Bronchial epithelial cell (primary cell): Measurements from ENCODE around the gene SASH1. TPM values are rescaled to one million over a fixed set of nuclear protein-coding genes. Genes with fewer than 3 reads are reported as not detected.

ENCODE experiments used
- DNase-seq: peaks from one replicate; pipeline ENCODE4 v3.0.0-alpha.2; 2010; ENCODE audit warnings: low read depth
- FAIRE-seq: peaks from 2 replicates; lab custom pipeline; 2011; peaks lifted over from hg19 to GRCh38; lab: Jason Lieb, UNC
- H3K27me3 ChIP-seq: 2 replicates; pipeline ENCODE4 v1.5.1; 2011; ENCODE audit warnings: low read length; ENCODE audit not compliant: control insufficient read depth, insufficient read depth
- H3K36me3 ChIP-seq: 2 replicates; pipeline ENCODE4 v1.5.1; 2011; ENCODE audit warnings: low read length; ENCODE audit not compliant: control insufficient read depth, insufficient read depth
- H3K4me3 ChIP-seq: 2 replicates; pipeline ENCODE4 v1.5.1; 2011; ENCODE audit warnings: mild to moderate bottlenecking, low read depth, low read length, control low read depth
- total RNA-seq: library from RNA; depleted of rRNA; stranded (reverse); fragments of >200 nt; gene quantifications from 2 replicates; pipeline ENCODE4 v1.2.1, GENCODE V29; 2014
- TF ChIP-seq, protein P1 (sequence below): IDR thresholded peaks from 2 replicates; pipeline ENCODE4 v1.5.1; 2011; ENCODE audit warnings: mild to moderate bottlenecking, moderate library complexity, low read length, control low read depth, inconsistent platforms; ENCODE audit not compliant: insufficient read depth, severe bottlenecking

The SASH1 gene
- total RNA-seq, 1 donor from 2014 or later: 3.9 TPM

DNA sequence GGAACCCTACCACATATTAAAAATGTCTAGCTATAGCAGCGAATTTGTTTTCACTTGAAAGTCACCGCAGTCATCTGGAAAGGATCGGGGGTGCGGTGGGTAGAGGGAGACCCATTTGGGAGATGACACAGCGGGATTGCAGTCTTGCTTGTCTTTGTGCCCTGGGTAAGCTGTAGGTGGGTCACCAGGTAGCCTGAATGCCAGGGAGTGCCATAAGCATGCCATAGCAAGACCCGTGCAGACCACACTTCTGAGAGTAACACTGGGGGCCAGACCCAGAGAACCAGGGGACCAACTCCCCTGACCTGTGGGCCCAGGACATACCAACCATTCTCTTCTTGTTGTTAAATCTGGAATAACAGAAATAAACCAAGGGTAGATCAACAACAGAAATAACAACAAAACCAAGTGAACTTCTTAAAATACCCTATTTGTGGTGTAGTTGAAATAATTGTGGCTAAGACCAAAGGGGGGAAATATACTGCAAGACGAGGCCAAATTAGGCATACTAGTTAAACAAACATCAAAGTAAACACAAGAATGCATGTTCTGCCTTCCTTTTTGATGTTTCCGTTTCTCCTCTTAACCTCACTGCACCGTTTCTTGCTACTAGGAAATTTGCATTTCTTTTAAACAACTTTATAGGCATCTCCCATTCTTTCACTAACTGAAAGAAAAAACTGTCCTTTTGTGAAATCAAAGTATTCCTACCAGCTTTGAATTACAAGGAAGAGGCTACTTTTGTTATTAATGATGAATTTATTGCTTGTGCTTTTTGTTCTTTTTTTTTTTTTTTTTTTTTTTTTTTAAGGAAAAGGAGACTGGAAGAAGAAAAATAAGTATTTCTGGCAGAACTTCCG, 128.2 kb downstream of the SASH1 start:
- H3K36me3 ChIP-seq: no peaks in the 10 kb centered on the region
- DNase-seq: no peak
- TF ChIP-seq, protein P1, sequence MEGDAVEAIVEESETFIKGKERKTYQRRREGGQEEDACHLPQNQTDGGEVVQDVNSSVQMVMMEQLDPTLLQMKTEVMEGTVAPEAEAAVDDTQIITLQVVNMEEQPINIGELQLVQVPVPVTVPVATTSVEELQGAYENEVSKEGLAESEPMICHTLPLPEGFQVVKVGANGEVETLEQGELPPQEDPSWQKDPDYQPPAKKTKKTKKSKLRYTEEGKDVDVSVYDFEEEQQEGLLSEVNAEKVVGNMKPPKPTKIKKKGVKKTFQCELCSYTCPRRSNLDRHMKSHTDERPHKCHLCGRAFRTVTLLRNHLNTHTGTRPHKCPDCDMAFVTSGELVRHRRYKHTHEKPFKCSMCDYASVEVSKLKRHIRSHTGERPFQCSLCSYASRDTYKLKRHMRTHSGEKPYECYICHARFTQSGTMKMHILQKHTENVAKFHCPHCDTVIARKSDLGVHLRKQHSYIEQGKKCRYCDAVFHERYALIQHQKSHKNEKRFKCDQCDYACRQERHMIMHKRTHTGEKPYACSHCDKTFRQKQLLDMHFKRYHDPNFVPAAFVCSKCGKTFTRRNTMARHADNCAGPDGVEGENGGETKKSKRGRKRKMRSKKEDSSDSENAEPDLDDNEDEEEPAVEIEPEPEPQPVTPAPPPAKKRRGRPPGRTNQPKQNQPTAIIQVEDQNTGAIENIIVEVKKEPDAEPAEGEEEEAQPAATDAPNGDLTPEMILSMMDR: no peak
- no peaks in the 10 kb centered on the region for H3K27me3 ChIP-seq
- H3K4me3 ChIP-seq: no peak overlapping the region
- no peak for FAIRE-seq

DNA sequence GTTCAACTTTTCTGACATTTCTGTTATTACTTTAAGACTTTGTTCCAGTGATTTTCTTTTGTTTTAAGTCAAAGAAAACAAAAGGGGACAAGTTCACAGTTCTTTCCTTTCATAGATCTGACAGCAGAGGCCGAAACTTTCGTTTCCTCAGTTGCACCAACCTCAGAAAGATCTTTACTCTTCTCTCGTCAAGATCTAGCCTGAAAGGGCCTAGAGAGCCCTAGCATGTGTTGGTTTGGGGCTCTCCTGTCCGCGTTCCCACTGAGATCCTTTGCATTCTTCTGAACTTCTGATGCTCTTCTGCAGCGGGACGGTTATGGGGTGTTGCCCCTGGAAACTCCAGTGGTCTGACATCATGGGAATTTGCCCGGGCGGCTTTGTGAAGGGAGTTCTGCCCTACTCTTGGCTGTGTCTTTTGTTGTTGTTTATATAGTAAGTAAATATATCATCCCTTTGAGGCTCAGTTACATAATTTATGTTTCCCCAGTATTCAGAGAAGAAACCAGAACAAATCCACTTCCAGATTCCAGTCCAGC, 129.1 kb downstream of the SASH1 start:
- no peak for FAIRE-seq
- H3K36me3 ChIP-seq: no peaks in the 10 kb centered on the region
- TF ChIP-seq, protein P1: no peak
- no peak overlapping the region for H3K4me3 ChIP-seq
- no peaks in the 10 kb centered on the region for H3K27me3 ChIP-seq
- no peak for DNase-seq

DNA sequence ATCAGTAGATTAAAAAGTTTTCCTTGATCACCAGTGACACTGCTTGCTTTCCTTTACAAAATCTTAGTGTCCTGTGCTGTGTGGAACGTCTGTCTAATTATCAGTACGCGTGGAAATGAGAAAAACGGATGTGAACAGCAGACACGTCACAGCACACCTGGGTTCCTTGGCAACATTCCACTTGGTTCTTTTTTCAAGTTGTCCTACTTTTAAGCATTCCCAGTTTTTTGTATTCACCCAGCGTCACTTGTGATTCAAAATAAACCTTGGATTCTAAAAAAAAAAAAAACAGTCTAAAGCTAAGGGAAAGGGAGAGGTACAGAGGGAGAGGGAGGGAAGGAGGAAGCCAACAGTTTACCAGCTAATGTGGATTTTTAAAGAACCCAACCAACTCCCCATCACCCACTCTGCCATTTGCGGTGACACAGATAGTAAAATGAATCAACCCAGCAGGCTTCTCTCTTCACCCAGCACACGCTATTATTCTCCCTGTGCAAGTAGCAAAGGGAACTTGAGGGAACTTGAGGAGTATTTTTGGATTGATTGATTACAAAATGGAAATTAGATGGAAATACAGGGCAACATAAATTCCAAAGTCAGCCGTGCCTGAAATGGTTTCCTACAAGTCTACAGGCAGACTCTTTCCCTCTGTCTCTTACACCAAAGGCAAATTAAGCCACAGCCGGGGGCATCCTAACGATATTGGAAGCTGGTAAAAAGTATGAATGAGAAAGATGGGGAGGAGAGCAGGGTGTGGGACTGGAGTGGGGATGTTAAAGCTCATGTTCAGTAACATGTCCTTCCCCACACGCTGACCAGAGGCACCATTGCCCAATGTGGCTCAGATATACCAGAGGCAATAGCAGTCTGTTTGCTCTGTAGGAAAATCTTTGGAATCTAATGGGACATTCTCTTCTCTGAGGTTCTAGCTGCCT, 129.8 kb downstream of the SASH1 start:
- no peaks in the 10 kb centered on the region for H3K27me3 ChIP-seq
- no peak for DNase-seq
- TF ChIP-seq, protein P1: no peak
- FAIRE-seq: no peak
- no peak overlapping the region for H3K4me3 ChIP-seq
- no peaks in the 10 kb centered on the region for H3K36me3 ChIP-seq

DNA sequence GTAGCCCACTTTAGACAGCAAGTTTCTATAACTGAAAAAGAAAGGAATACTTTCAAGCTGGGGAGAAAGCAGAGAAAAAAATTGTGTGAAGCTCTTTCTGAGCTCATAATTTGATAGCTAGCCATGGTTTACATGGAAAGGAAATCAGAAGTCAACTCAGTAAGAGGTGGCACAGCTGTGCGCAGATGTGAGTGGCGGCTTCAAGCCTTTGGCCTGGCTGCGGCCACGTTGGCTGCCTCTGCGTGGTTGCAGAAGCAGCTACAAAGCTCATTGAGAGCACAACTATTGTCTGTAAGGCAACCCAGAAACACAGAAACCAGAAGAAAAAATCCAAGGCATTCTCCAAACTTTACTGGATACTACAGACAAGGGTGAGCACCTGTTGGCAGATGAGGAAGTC, 136.9 kb downstream of the SASH1 start:
- DNase-seq (no peak), FAIRE-seq (no peak)
- no peaks in the 10 kb centered on the region for H3K36me3 ChIP-seq

DNA sequence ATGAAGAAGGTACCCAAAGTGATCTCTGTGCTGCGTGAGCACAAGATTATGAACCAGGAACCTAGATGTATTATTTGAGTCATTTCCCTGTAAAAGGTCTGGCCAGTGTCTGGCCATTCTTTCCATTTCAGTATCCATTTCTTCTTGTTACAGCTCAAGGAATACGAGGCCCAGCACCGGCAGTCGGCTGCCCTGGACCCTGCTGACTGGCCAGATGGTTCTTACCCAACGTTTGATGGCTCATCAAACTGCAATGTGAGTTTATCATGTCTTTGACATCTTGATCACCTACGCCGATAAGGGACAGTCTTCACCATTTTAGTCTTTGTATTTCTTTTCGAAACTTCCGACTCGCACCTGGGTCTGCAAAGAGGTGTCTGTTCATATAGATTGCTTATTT, 144.8 kb downstream of the SASH1 start:
- TF ChIP-seq, protein P1: no peak
- FAIRE-seq: no peak
- Histone ChIP-seq H3K4me3 (no peak overlapping the region), H3K27me3 (no peaks in the 10 kb centered on the region), H3K36me3 (no peaks in the 10 kb centered on the region)
- no peak for DNase-seq

More for the DNA sequence above, 136.9 kb downstream of the SASH1 start:
- H3K4me3 ChIP-seq: no peak overlapping the region
- TF ChIP-seq, protein P1: no peak
- H3K27me3 ChIP-seq: no peaks in the 10 kb centered on the region
